Measurements from ENCODE around the gene CRYBA2. TPM values are rescaled to one million over a fixed set of nuclear protein-coding genes. Genes with fewer than 3 reads are reported as not detected.
A peak's percentile ranks its signal among the peaks of the same experiment; 100 is the strongest.

CRYBA2 gene
- total RNA-seq, 2 experiments from 2014 or later: not detected

- POLR2A ChIA-PET: no interaction called here
- H3K27ac Mint-ChIP-seq: no peak overlapping the region
- ATAC-seq (ENCODE audit: low read depth) (no peak), DNase-seq (no peak)
- peaks cover 5% of the 10 kb centered on the region for H3K4me1 Mint-ChIP-seq
- peaks cover 82% of the 10 kb centered on the region for H3K27me3 Mint-ChIP-seq
- no peak overlapping the region for H3K4me3 Mint-ChIP-seq
- no peaks in the 10 kb centered on the region for H3K9me3 Mint-ChIP-seq
- H3K36me3 Mint-ChIP-seq: no peaks in the 10 kb centered on the region
Measured at GRCh38 chr2:218999881-219000568, 6.8 kb upstream of the CRYBA2 start.

GRCh38 chr2:218999021-218999880 lies 6.0 kb upstream of the CRYBA2 start:
- Mint-ChIP-seq H3K9me3 (no peaks in the 10 kb centered on the region), H3K4me3 (no peak overlapping the region), H3K4me1 (peaks cover 5% of the 10 kb centered on the region), H3K36me3 (no peaks in the 10 kb centered on the region), H3K27ac (no peak overlapping the region), H3K27me3 (peaks cover 83% of the 10 kb centered on the region)
- no peak for ATAC-seq (ENCODE audit: low read depth)
- no peak for DNase-seq
- POLR2A ChIA-PET: no interaction called here

- Mint-ChIP-seq H3K27me3 (peaks cover 83% of the 10 kb centered on the region), H3K4me3 (no peak overlapping the region), H3K9me3 (no peaks in the 10 kb centered on the region), H3K4me1 (peaks cover 5% of the 10 kb centered on the region), H3K36me3 (no peaks in the 10 kb centered on the region), H3K27ac (no peak overlapping the region)
- POLR2A ChIA-PET: no interaction called here
- DNase-seq (no peak), ATAC-seq (ENCODE audit: low read depth) (no peak)
Measured at GRCh38 chr2:218998414-218999002, 5.3 kb upstream of the CRYBA2 start.

- Mint-ChIP-seq H3K27me3 (peaks cover 81% of the 10 kb centered on the region), H3K4me3 (no peak overlapping the region), H3K36me3 (no peaks in the 10 kb centered on the region), H3K27ac (no peak overlapping the region), H3K9me3 (no peaks in the 10 kb centered on the region), H3K4me1 (peaks cover 3% of the 10 kb centered on the region)
- DNase-seq: no peak
- no peak for ATAC-seq (ENCODE audit: low read depth)
- POLR2A ChIA-PET: no interaction called here
Measured at GRCh38 chr2:218997731-218998130, 4.5 kb upstream of the CRYBA2 start.

- Mint-ChIP-seq H3K36me3 (no peaks in the 10 kb centered on the region), H3K9me3 (no peaks in the 10 kb centered on the region), H3K27me3 (peaks cover 80% of the 10 kb centered on the region), H3K4me3 (no peak overlapping the region), H3K4me1 (peaks cover 1% of the 10 kb centered on the region), H3K27ac (no peak overlapping the region)
- DNase-seq (no peak), ATAC-seq (ENCODE audit: low read depth) (no peak)
- POLR2A ChIA-PET: no interaction called here
Measured at GRCh38 chr2:218996937-218997336, 3.7 kb upstream of the CRYBA2 start.

DNA sequence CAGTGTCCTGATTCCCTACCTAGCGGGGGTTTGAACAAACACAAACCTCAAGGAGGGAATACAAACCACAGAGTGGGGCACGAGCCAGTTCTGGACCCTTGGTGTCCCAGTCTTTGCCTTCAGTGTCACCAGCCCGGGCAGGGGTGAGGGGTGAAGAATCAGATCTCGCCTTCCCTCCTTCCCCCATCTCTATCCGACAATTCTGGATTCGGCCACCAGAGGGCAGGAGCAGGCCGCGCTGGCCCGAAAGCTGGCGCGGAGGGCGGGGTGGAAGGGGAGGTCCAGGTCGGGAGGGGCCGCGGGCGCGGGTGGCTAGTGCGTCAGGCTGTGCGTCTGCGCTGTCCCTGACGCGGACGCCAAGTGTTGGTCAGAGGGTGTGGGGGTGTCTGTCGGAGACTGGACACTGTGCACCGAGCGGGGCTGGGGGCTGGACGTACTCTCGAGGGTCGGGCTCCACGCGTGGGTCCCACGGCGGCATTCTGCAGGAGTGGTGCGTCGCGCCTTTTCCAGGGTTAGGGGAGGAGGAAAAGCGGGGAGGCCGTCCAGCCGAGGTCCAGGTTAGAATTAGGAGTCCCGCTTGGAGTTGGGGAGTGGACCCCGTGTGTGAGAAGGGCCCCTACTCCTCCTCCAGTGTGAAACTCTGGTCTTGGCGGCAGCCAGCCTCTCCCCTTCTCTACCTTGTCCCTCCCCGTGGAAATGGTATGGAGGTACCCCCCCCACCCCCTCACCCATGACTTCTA lies 2.9 kb upstream of the CRYBA2 start:
- H3K36me3 Mint-ChIP-seq: no peaks in the 10 kb centered on the region
- peak overlapping the region; percentile 32 for H3K4me3 Mint-ChIP-seq
- peaks cover 4% of the 10 kb centered on the region for H3K4me1 Mint-ChIP-seq
- no peaks in the 10 kb centered on the region for H3K9me3 Mint-ChIP-seq
- POLR2A ChIA-PET: no interaction called here
- DNase-seq (peak; percentile 81), ATAC-seq (ENCODE audit: low read depth) (peak; percentile 66)
- peaks cover 86% of the 10 kb centered on the region for H3K27me3 Mint-ChIP-seq
- no peak overlapping the region for H3K27ac Mint-ChIP-seq

DNA sequence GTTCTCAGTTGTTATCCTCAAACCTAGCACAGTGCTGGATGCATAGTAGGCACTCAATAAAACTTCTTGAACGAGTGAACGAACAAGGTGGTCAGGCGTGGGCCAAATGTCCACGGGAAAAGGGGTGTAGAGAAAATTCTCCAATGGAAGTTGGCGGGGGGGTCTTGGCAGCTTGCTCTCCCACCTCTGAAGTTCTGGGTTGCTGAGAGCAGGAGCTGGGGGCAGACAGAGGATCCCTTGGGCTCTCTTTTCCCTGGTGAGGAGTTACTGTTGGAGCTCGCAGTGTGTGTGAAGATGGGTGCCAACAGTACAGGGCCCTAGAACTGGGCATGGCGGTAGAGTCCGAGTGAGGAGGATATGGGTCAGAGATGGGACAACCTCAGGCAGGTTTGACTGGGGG lies 2.3 kb upstream of the CRYBA2 start:
- Mint-ChIP-seq H3K36me3 (no peaks in the 10 kb centered on the region), H3K27ac (no peak overlapping the region), H3K4me1 (peaks cover 4% of the 10 kb centered on the region), H3K27me3 (peaks cover 86% of the 10 kb centered on the region), H3K9me3 (no peaks in the 10 kb centered on the region), H3K4me3 (no peak overlapping the region)
- POLR2A ChIA-PET: interaction anchor here (1.2 kb wide), 1 partner anchor 16 kb away, joined by 4 read pairs; no protein-coding TSS in a partner anchor
- no peak for ATAC-seq (ENCODE audit: low read depth)
- no peak for DNase-seq

- peaks cover 4% of the 10 kb centered on the region for H3K4me1 Mint-ChIP-seq
- no peak overlapping the region for H3K4me3 Mint-ChIP-seq
- H3K36me3 Mint-ChIP-seq: no peaks in the 10 kb centered on the region
- no peak for DNase-seq
- no peak for ATAC-seq (ENCODE audit: low read depth)
- peaks cover 85% of the 10 kb centered on the region for H3K27me3 Mint-ChIP-seq
- no peaks in the 10 kb centered on the region for H3K9me3 Mint-ChIP-seq
- H3K27ac Mint-ChIP-seq: no peak overlapping the region
- POLR2A ChIA-PET: interaction anchor here (0.8 kb wide), 1 partner anchor 299 kb away, joined by 3 read pairs; no protein-coding TSS in a partner anchor
Measured at GRCh38 chr2:218992703-218993344, 398 bp downstream of the CRYBA2 start.

DNA sequence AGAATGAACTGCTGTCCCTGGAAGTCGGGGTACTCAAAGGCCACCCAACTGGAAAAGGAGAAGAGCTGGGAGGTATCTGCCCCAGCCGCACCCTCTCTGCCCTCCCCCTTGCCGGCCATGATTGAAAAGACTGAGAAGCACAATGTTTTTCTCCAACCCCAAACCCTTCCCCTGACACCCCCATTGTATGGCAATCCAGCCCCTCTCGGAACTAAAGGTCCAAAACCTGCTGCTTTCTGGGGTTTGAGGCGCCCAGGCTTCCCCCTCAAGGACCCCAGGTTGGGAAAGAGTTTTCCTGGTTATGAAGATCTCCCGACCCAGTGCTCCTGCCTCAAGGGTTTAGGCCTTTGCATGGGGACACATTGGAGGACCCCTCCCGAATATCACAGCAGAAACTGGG lies 1.0 kb downstream of the CRYBA2 start:
- no peak for DNase-seq
- Mint-ChIP-seq H3K27ac (no peak overlapping the region), H3K27me3 (peaks cover 87% of the 10 kb centered on the region), H3K9me3 (no peaks in the 10 kb centered on the region), H3K4me3 (no peak overlapping the region), H3K4me1 (peaks cover 4% of the 10 kb centered on the region), H3K36me3 (no peaks in the 10 kb centered on the region)
- POLR2A ChIA-PET: interaction anchor here (0.8 kb wide), 1 partner anchor 299 kb away, joined by 3 read pairs; no protein-coding TSS in a partner anchor
- ATAC-seq (ENCODE audit: low read depth): no peak

GRCh38 chr2:218991674-218992168 lies 1.5 kb downstream of the CRYBA2 start:
- no peak overlapping the region for H3K4me3 Mint-ChIP-seq
- H3K36me3 Mint-ChIP-seq: no peaks in the 10 kb centered on the region
- peaks cover 88% of the 10 kb centered on the region for H3K27me3 Mint-ChIP-seq
- no peak overlapping the region for H3K27ac Mint-ChIP-seq
- H3K9me3 Mint-ChIP-seq: no peaks in the 10 kb centered on the region
- DNase-seq (no peak), ATAC-seq (ENCODE audit: low read depth) (no peak)
- H3K4me1 Mint-ChIP-seq: peaks cover 4% of the 10 kb centered on the region
- POLR2A ChIA-PET: interaction anchor here (0.6 to 0.8 kb wide), 2 partner anchors 39 to 300 kb away, joined by 3 read pairs; no protein-coding TSS in a partner anchor

DNA sequence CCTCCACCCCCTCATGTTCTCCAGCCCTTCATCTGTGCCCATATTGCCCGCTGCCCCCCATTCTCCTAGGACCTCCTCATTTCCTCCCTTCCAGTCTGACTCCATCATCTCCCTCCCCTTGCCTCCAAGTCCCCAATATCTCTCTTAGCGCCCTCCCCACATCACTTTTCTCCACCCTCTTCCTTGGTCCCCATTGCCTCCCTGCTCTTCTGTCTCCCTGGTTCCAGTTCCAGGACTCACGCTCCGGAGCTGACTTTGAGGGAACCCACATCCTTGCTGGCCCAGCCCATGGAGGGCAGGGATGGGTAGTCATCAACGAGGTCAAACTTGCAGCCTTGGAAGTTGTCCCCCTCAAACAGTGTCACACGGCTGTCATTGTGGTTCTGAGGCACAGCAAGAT lies 2.6 kb downstream of the CRYBA2 start:
- peaks cover 3% of the 10 kb centered on the region for H3K4me1 Mint-ChIP-seq
- H3K9me3 Mint-ChIP-seq: no peaks in the 10 kb centered on the region
- POLR2A ChIA-PET: no interaction called here
- H3K27ac Mint-ChIP-seq: no peak overlapping the region
- H3K36me3 Mint-ChIP-seq: no peaks in the 10 kb centered on the region
- H3K27me3 Mint-ChIP-seq: peaks cover 89% of the 10 kb centered on the region
- no peak overlapping the region for H3K4me3 Mint-ChIP-seq
- peak; percentile 7 for DNase-seq
- no peak for ATAC-seq (ENCODE audit: low read depth)

DNA sequence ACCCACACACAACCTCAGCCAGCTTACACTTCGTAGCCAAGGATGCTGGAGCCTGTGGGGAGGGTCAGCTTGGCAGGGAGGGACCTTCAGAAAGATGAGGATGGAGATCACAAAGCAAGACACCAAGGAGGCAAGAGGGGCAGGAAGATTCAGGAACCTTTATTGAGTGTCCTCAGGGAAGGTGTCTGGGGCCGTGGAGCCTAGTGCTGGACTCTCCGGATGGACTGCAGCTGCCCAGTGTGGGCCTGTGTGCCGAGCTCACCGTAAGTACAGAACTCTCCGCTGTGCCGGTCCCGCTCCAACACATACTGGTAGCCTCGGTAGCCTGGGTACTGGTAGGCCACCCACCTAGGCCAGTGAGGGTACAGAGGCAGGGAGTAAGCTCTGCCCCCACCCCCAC lies 3.2 kb downstream of the CRYBA2 start:
- H3K27ac Mint-ChIP-seq: no peak overlapping the region
- no peaks in the 10 kb centered on the region for H3K36me3 Mint-ChIP-seq
- POLR2A ChIA-PET: no interaction called here
- no peaks in the 10 kb centered on the region for H3K9me3 Mint-ChIP-seq
- peaks cover 87% of the 10 kb centered on the region for H3K27me3 Mint-ChIP-seq
- DNase-seq (peak; percentile 23), ATAC-seq (ENCODE audit: low read depth) (no peak)
- H3K4me3 Mint-ChIP-seq: no peak overlapping the region
- peaks cover 2% of the 10 kb centered on the region for H3K4me1 Mint-ChIP-seq

Measured in activated naive CD8-positive, alpha-beta T cell treated with anti-CD3 and anti-CD28 coated beads, Interleukin-2, amount 10 ng/mL, durations not matched to agents 7 days and 5 days (primary cell).